Stimulated activated CD8-positive, alpha-beta memory T cell treated with anti-CD3 and anti-CD28 coated beads, Interleukin-2, amount 100 ng/mL, for 1 hour (primary cell): ENCODE data around the gene ZNF512B.
"Not testable (repeated sequence)": the region's sequence is repeated elsewhere in the genome, so short reads cannot be mapped to it uniquely, and the experiment has no call there.

Experiments
- DNase-seq, 2 donors: peaks; one replicate each; pipeline ENCODE4 v3.0.0-alpha.2; 2020; ENCODE audit warnings: low read depth in 2 of 2

Gene ZNF512B

DNA sequence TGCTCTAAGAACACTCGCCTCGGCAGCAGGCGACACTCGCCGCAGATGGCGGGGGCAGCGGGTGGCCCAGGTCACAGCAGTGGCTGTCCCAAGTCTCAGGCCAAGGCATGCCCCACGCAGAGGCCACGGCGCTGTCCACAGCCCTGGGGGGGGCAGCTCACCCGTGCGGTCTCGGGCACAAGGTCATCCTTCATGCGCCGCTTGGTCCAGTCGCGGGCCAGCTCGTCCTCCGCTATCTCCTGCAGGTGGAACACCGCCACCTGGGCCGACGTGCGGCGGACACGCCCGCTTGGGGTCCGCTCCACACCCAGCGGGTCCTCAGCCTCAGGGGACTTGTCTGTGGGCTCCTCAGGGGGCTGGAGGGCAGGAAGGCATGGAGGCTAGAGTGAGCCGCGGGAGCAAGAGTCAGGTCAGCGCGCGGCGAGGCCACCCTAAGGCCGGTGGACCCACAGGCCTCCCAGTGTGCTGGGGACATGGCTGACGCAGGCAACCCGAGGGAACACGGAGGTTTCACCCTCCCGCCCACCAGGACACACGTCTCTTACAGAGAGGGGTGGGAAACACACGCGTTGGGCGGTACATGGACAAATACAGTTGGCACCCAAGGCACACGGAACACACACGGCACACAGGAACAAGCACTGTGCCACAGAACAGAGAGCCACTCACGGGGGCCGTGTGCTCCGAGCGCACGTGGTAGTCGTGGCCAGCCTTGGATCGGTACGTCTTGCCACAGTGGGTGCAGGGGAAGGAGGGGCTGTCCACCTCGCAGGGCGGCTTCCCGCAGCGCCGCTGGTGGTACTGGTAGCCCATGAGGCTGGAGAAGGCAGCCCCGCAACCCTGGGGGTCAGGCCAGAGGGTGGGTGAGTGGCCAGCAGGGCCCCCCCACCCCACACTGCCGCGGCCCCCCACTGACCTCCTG, 7.0 kb downstream of the ZNF512B start:
- DNase-seq, result no peak

GRCh38 chr20:63961664-63962425, 7.9 kb downstream of the ZNF512B start:
- DNase-seq, result no peak

- not testable (repeated sequence) for DNase-seq
Observed at GRCh38 chr20:63960654-63961621, 8.8 kb downstream of the ZNF512B start.

DNA sequence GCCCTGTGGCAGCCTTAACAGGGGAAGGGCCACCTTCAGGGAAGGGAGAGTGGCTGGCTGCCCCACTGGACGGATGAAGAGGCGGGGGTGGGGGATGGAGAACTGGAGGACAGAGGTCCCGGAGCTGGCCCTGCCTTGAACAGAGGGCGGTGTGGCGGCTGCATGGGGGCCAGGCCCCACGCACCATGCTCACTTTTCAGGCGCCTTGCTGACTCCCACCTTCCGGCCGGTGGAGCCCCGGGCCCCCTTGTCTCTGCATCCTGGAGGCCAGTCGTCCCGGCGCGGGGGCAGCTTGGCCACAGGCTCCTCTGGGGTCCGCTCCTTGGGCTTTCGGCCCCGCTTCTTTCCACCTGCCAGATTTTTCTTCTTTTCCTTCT, 10.0 kb downstream of the ZNF512B start:
- DNase-seq, result no peak

DNA sequence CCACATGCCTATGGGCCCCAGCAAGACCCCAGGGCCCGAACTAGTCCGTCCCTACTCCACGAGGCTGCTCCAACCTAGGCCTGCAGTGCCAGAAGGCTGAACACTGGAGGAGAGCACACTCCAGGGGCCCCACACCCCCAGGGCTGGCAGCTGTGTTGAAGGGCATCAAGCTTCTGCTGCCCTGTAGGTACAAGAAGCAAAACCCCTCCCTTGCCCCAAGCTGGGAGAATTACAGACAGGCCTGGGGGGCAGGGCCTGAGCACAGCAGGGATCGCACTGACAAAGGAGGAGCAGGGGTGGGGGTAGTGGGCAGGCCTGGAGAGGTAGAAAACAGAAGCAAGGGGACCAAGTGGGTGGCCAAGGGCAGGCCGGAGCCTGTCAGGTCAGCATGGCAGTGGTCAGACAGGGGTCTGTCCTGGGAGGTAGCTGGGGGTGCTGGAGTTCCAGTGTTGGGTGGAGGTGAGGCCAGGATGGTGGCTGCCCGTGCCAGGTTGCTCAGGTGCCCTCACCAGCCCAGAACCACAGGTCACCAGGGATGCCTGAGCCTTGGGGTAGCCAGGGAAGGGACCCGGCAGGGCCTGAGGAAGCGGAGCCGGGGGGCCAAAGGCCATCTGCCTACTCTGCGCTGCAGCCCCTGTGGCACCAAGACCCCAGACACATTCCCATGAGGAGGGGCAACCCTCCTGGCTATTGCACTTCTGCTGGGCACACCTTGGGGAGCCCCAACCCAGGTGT, 10.6 kb downstream of the ZNF512B start:
- no peak for DNase-seq

DNA sequence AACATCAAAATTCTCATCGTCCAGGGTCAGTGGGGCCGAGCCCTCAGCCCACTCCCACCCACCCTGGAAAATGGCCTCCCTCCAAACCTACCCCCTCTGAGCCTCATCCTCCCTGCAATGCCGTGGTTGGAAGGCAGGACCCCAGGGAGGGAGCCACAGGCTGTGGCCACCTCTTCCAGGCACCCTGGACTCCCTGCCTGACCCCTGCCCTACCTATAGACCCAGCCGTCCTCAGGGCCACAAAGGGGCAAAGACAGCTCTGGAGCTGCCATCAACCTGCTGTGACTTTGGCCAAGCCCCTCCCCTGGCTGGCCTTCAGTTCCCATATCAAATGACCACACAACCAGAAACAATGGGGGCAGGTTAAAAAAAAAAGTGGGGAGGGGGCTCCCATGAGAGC, 11.3 kb downstream of the ZNF512B start:
- no peak for DNase-seq

DNA sequence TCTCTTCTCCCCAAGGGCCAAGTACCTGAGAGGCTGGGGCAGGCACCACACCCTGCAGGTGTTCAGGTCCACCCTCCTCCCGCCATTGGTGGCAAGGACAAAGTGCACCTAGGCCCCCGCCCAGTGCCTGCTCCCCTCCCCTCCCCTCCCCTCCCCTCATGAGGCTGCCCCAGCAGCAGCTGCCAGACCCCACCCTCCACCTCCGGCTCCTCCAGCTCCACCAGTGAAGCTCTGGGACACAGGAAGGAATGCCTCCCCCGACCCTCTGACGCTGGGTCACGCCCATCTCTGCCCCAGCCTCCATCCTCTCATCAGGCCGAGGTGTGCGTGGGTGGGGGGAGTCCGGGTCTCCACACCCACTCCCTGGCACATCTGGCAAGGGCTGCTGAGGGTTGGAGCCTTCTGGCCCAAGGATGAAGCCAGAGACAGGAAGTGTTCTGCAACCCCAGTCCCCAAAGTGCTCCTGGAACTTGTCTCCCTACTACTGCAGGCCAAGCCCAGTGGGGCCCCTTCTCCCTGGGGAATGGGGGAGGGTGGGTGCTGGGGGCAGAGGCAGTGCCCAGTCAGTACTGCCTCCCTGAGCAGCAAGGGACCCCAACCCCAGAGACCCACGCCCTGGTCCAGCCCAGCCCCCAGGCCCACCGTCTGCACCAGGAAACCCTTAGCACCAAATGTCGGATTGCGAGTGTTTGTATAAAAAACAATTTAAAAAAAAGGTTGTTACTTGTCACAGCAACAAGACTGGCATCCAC, 11.9 kb downstream of the ZNF512B start:
- no peak for DNase-seq

DNA sequence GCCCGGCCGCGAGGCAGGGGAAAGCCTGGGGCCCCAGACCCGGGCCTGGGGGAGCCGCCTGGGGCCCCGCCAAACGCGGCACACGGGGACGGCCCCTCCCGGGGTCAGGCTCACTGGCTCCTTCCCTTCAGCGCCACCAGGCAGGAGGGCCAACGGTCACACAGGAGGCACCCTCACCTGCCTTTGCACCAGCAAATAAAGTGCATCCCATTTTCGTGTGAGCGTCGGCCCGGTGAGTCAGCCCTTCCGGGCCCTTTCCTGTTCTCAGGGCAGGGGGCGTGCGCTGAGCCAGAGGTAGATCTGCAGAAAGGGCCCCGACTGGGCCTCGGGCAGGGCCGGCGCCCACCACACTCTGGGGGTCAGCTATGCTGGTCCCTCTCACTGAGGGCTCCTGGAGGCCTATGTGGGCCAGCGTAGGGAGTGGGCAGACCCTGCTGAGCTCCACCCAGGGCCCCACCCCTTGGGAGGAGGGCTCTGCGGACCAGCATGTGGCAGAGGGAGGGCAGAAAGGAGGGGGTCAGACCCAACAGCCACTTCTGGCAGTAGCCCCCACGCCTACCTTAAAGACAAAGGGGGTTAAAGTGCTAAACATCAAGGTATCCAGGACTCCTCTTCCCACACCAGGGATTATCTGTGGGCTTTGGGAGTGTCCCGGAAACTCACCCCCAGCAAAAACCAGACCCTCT, 12.6 kb downstream of the ZNF512B start:
- no peak for DNase-seq

DNA sequence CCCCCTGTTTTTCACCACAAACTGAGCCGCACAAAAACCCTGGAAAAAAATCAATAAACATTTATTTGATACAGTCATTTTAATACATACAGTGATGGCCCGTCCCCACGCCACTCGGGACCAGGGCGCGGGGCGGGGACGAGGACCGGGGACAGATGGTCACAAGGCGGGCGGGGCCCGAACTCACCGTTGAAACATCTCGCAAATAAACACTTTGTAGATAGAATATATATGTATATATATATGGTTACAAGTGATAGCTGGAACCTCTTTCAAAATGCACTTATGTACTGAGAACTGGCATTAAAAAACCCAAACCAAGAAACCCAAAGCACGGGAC, 13.1 kb downstream of the ZNF512B start:
- DNase-seq, result no peak

GRCh38 chr20:63955827-63956663, 13.7 kb downstream of the ZNF512B start, which contains the start of gene UCKL1:
Gene UCKL1 (minus strand): TSS chr20:63956416. CDS start chr20:63956372, 44 bp downstream.
- DNase-seq, result peak; percentile 76 to 81

GRCh38 chr20:63955281-63955826, 14.4 kb downstream of the ZNF512B start:
- no peak for DNase-seq

DNA sequence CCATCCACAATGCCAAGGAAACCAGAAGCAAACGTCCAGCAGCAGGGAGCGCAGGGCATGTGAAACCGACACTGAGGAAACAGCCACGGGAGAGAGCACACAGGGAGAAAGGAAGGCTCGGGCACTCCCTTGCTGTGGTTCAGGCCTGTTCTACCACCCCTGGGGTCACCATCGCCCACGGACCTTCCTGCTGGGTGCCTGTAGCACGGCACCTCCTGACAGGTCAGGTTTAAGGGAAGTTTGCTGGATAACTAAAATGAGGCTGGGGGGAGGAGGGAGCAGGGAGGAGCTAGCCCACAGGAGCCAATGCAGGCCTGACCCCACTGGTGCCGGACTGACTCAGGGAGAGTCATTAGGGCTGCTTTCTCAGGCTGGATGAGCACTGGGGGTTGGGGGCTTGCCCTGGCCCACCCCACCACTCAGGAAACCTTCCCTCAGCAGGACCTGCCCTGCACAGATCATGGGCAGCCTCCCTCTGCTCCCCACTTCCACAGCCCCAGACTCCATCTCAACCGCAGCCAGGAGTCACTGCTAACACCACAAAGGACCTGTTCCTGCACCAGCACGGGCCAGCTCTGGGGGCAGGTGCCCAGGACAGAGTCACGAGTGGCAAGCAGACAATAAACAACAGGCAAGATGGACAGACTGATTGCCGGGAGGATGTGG, 15.8 kb downstream of the ZNF512B start:
- DNase-seq, result no peak

DNA sequence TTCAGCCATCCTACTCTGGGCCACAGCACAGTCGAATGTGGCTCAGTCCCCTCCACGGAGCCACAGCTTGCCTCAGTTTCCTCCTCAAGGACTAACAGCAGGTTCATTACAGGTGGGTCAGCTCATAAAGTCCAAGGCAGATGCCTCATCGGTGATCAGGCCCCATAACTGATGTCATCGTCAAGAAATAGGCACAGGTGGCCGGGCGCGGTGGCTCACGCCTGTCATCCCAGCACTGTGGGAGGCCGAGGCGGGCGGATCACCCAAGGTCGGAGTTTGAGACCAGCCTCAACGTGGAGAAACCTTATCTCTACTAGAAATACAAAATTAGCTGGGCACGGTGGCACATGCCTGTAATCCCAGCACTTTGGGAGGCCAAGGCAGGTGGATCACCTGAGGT, 17.0 kb downstream of the ZNF512B start:
- no peak for DNase-seq

- DNase-seq, result no peak
Observed at GRCh38 chr20:63952210-63952535, 17.6 kb downstream of the ZNF512B start.

- no peak for DNase-seq
Observed at GRCh38 chr20:63951398-63952209, 18.1 kb downstream of the ZNF512B start.

DNA sequence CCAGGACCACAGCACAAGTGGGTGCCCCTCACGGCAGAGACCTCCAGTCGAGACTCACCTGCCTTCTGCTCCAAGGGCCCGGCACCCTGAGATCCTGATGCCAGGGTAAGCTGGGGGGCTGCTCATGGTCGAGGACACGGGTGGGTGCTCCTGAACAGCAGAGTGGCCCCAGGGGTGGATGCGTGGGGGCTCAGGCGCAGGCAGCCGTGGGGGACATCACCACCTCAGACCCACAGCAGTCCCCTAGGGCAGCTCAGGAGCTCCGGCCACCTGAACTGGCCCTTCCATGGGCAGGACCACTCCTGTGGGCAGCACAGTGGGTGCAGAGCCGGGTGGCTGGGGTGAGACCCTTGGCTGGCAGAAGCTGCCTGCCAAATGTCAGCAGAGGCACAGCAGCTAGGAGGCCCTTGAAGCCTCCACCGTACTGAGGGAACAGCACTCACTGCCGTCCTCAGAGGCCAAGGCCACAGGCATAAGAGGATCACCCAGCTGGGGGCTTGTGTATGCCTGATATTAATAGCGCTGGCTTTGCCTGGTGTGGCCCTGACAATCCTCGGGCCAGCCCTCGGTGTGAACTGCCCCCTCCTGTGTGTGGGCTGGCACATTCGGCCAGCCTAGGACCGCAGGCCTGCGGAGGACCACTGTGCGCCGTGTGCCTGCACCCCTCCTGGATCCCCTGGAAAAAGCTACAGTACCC, 18.9 kb downstream of the ZNF512B start:
- no peak for DNase-seq
